ENCODE results near the gene GJC2. TPM values are rescaled to one million over a fixed set of nuclear protein-coding genes. Genes with fewer than 3 reads are reported as not detected.

GJC2 gene
- total and polyA plus RNA-seq, 10 of the 15 experiments (the other 5 are each of a cell fraction or from before 2014, with no cell fraction given), result 0.04 to 0.44 (median 0.07) TPM; not detected in 4

DNA sequence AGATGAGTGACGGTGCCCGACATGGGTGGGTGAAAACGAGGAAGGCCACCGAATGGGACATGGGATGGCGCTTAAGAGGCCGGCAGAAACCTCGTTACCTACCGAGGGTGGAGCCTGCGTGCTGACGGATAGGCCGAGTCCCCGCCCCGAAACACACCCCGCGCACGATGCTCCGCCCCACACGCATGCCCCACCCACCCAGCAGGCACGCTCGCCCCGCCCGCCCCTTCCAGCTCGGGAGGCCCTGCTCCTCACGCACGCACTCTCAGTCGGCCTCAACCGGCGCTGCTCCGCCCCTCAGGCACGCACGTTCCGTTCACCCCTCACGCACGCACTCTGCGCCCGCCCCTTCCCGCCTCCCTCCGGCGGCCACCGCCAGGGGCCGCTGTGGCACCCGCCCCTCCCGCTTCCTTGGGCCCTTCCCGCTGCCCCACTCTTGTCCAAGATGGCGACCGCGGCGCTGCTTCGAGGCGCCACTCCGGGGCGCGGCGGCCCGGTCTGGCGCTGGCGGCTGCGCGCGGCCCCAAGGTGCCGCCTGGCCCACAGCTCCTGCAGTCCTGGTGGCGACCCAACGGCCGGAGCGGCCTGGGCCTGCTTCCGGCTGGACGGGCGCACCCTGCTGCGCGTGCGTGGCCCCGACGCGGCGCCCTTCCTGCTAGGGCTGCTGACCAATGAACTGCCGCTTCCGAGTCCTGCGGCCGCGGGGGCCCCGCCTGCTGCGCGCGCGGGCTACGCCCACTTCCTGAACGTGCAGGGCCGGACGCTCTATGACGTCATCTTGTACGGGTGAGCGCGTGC lies 15.8 kb downstream of the GJC2 start, which contains the start of gene IBA57 (continued):
- TF ChIP-seq, protein P1, sequence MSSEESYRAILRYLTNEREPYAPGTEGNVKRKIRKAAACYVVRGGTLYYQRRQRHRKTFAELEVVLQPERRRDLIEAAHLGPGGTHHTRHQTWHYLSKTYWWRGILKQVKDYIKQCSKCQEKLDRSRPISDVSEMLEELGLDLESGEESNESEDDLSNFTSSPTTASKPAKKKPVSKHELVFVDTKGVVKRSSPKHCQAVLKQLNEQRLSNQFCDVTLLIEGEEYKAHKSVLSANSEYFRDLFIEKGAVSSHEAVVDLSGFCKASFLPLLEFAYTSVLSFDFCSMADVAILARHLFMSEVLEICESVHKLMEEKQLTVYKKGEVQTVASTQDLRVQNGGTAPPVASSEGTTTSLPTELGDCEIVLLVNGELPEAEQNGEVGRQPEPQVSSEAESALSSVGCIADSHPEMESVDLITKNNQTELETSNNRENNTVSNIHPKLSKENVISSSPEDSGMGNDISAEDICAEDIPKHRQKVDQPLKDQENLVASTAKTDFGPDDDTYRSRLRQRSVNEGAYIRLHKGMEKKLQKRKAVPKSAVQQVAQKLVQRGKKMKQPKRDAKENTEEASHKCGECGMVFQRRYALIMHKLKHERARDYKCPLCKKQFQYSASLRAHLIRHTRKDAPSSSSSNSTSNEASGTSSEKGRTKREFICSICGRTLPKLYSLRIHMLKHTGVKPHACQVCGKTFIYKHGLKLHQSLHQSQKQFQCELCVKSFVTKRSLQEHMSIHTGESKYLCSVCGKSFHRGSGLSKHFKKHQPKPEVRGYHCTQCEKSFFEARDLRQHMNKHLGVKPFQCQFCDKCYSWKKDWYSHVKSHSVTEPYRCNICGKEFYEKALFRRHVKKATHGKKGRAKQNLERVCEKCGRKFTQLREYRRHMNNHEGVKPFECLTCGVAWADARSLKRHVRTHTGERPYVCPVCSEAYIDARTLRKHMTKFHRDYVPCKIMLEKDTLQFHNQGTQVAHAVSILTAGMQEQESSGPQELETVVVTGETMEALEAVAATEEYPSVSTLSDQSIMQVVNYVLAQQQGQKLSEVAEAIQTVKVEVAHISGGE (CRISPR knock-in tag; IDR thresholded peaks at IDR 0.05), result no peak; the same call in 1 of the 2 replicates
- peak; percentile 22; the same call in 1 of the 2 replicates for TF ChIP-seq ZBTB33 (IDR thresholded peaks at IDR 0.05)
- TF ChIP-seq, protein P2, sequence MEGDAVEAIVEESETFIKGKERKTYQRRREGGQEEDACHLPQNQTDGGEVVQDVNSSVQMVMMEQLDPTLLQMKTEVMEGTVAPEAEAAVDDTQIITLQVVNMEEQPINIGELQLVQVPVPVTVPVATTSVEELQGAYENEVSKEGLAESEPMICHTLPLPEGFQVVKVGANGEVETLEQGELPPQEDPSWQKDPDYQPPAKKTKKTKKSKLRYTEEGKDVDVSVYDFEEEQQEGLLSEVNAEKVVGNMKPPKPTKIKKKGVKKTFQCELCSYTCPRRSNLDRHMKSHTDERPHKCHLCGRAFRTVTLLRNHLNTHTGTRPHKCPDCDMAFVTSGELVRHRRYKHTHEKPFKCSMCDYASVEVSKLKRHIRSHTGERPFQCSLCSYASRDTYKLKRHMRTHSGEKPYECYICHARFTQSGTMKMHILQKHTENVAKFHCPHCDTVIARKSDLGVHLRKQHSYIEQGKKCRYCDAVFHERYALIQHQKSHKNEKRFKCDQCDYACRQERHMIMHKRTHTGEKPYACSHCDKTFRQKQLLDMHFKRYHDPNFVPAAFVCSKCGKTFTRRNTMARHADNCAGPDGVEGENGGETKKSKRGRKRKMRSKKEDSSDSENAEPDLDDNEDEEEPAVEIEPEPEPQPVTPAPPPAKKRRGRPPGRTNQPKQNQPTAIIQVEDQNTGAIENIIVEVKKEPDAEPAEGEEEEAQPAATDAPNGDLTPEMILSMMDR (IDR thresholded peaks at IDR 0.05 in 2 of 3, conservative IDR thresholded peaks at IDR 0.05 in 1 of 3; ENCODE audit: control insufficient read depth in 2 of 3, extremely low read depth in 1 of 3, insufficient read depth in 1 of 3, low read depth in 3 of 3, low read length in 3 of 3), result peak; percentile 88 to 98 (median 92)
- TF ChIP-seq SUZ12 (IDR thresholded peaks at IDR 0.05; ENCODE audit: unreplicated experiment), result no peak
- no peak for TF ChIP-seq TCF7 (IDR thresholded peaks at IDR 0.05; ENCODE audit: borderline replicate concordance)
- no peak for TF ChIP-seq ZZZ3 (IDR thresholded peaks at IDR 0.05; ENCODE audit: control insufficient read depth, insufficient read length, low read depth)
- TF ChIP-seq PAX5 (IDR thresholded peaks at IDR 0.05; ENCODE audit: borderline replicate concordance, low read depth, low read length), result peak; percentile 17; the same call in 1 of the 2 replicates
- peak; percentile 57 for TF ChIP-seq SIN3A (IDR thresholded peaks at IDR 0.05; ENCODE audit: low read depth, low read length)
- TF ChIP-seq KLF5 (IDR thresholded peaks at IDR 0.05; ENCODE audit: partially characterized antibody), result peak; percentile 97
- peak; percentile 82; the same call in 1 of the 2 replicates for TF ChIP-seq TCF3 (IDR thresholded peaks at IDR 0.05; ENCODE audit: borderline replicate concordance, insufficient read depth, low read depth, low read length)
- TF ChIP-seq CBX3 (IDR thresholded peaks at IDR 0.05; ENCODE audit: borderline replicate concordance, low read depth), result no peak
- TF ChIP-seq CHD4 (IDR thresholded peaks at IDR 0.05), result no peak
- TF ChIP-seq HDGF (IDR thresholded peaks at IDR 0.05), result peak; percentile 94
- TF ChIP-seq CUX1 (IDR thresholded peaks at IDR 0.05; ENCODE audit: insufficient replicate concordance, low read depth, low read length), result no peak
- peak; percentile 96 for TF ChIP-seq POLR2AphosphoS5 (IDR thresholded peaks at IDR 0.05; ENCODE audit: low read length)
- peak; percentile 95 for TF ChIP-seq POLR2A (IDR thresholded peaks at IDR 0.05; ENCODE audit: low read depth, low read length)
- TF ChIP-seq SIX5 (IDR thresholded peaks at IDR 0.05; ENCODE audit: low read depth, low read length, severe bottlenecking), result no peak
